Esophagus squamous epithelium (tissue), 5 donors: ENCODE data around the gene MOB3A. TPM values are rescaled to one million over a fixed set of nuclear protein-coding genes. Genes with fewer than 3 reads are reported as not detected.
"Not testable (repeated sequence)": the region's sequence is repeated elsewhere in the genome, so short reads cannot be mapped to it uniquely, and the experiment has no call there.

Source experiments
- DNase-seq: peaks from one replicate; lab custom pipeline; 2025; lab: John Stamatoyannopoulos, UW
- H3K27ac ChIP-seq, 4 donors: fragments of 200-600 bp; sonication (generic); one replicate each; pipeline ENCODE4 v1.5.1; 2016 to 2019; ENCODE audit warnings: mild to moderate bottlenecking in 1 of 4
- H3K27me3 ChIP-seq, 4 donors: fragments of 200-600 bp; sonication (generic); 1 replicate in 3 of 4; 2 replicates in 1 of 4; pipeline versions ENCODE4 v1.5.1 to v1.6.0; 2017 to 2021; ENCODE audit warnings: antibody characterized with exemption in 1 of 4
- H3K36me3 ChIP-seq, 3 donors: fragments of 200-600 bp; sonication (generic); one replicate each; pipeline ENCODE4 v1.5.1; 2016 to 2019
- H3K4me1 ChIP-seq, 3 donors: fragments of 200-600 bp; sonication (generic); one replicate each; pipeline ENCODE4 v1.5.1; 2017 to 2019
- H3K4me3 ChIP-seq, 4 donors: fragments of 200-600 bp; sonication (generic); 1 replicate in 3 of 4; 2 replicates in 1 of 4; pipeline ENCODE4 v1.5.1; 2016 to 2019; ENCODE audit warnings: mild to moderate bottlenecking in 2 of 4, moderate library complexity in 1 of 4
- H3K9me3 ChIP-seq, 3 donors: fragments of 200-600 bp; sonication (generic); one replicate each; pipeline ENCODE4 v1.5.1; 2016 to 2019
- CTCF ChIP-seq, 6 experiments: fragments of 450-650 bp in 4 of 6; fragments of 200-600 bp in 2 of 6; sonication (generic) in 2 of 6; IDR thresholded peaks; one replicate each; pipeline ENCODE4 v1.5.1; 2016 to 2019; ENCODE audit warnings: antibody characterized with exemption in 6 of 6, mild to moderate bottlenecking in 4 of 6, moderate library complexity in 4 of 6
- POLR2A ChIP-seq, 4 donors: fragments of 450-650 bp; IDR thresholded peaks; one replicate each; pipeline ENCODE4 v1.6.1; 2017; ENCODE audit warnings: antibody characterized with exemption in 4 of 4, mild to moderate bottlenecking in 4 of 4, moderate library complexity in 3 of 4
- WGBS, 2 donors: methylation state at CpG; one replicate each; pipeline ENCODE4 v1.1.5; 2018; 5-methylcytosine and 5-hydroxymethylcytosine counted together
- intact Hi-C: fragments of 100-400 bp; cut with DNase I; formaldehyde crosslinking; loops from one replicate; pipeline ENCODE4 v1.15.0; 2022
- total RNA-seq, 4 donors: library from RNA; depleted of rRNA; stranded (reverse); fragments of >200 nt; gene quantifications; one replicate each; pipeline ENCODE4 v1.1.0, GENCODE V29; 2016
- donor health status: DM: yes; HTN: yes; CAD: no.

MOB3A gene
- total RNA-seq, 4 donors from 2014 or later, result 22.9 to 26.9 (median 23.6) TPM

GRCh38 chr19:2097886-2098327 lies 1.8 kb upstream of the MOB3A start:
- no peak for DNase-seq
- H3K27ac ChIP-seq, result peak overlapping the region in 1 of 4 donors; percentile 86
- H3K36me3 ChIP-seq, result peaks cover 16 to 41% (median 26%) of the 10 kb centered on the region in 3 donors
- H3K4me1 ChIP-seq, result peaks cover 27 to 44% (median 34%) of the 10 kb centered on the region in 3 donors
- H3K4me3 ChIP-seq, result peak overlapping the region in 1 of 4 donors; percentile 88
- 53 to 80% methylated on average over 7 of the region's 23 CpGs for whole genome bisulfite sequencing, 2 donors
- H3K27me3 ChIP-seq, result no peaks in the 10 kb centered on the region
- TF ChIP-seq POLR2A (IDR thresholded peaks at IDR 0.05), result no peak
- TF ChIP-seq CTCF (IDR thresholded peaks at IDR 0.05), result no peak
- H3K9me3 ChIP-seq, result no peaks in the 10 kb centered on the region
- intact Hi-C loops, result no loop called here

- Histone ChIP-seq H3K4me3 (peak overlapping the region; percentile 30 to 91 (median 66)), H3K36me3 (peaks cover 16 to 36% (median 26%) of the 10 kb centered on the region in 3 donors), H3K27me3 (no peaks in the 10 kb centered on the region), H3K9me3 (no peaks in the 10 kb centered on the region), H3K4me1 (peaks cover 32 to 49% (median 39%) of the 10 kb centered on the region in 3 donors), H3K27ac (peak overlapping the region; percentile 75 to 98 (median 82))
- intact Hi-C loops, result no loop called here
- no CpG with 5 or more reads among the region's 30 CpGs for WGBS, 2 donors
- TF ChIP-seq CTCF (IDR thresholded peaks at IDR 0.05) (no peak), POLR2A (IDR thresholded peaks at IDR 0.05) (no peak)
- no peak for DNase-seq
These were observed 1.2 kb upstream of the MOB3A start for GRCh38 chr19:2097203-2097885.

- peaks cover 36 to 56% (median 46%) of the 10 kb centered on the region in 3 donors for H3K4me1 ChIP-seq
- intact Hi-C loops, result no loop called here
These were observed 515 bp upstream of the MOB3A start, which contains the start of gene IZUMO4 for GRCh38 chr19:2096480-2097202. IZUMO4 (plus strand) TSS chr19:2096915; CDS start chr19:2096946, 31 bp downstream.

GRCh38 chr19:2091926-2092525 lies 4.1 kb downstream of the MOB3A start:
- Histone ChIP-seq H3K4me1 (peaks cover 72 to 90% (median 85%) of the 10 kb centered on the region in 3 donors), H3K27ac (peak overlapping the region; percentile 96 to 99 (median 98))
- H3K27me3 ChIP-seq, intact Hi-C loops, H3K36me3 ChIP-seq, H3K4me3 ChIP-seq, H3K9me3 ChIP-seq, DNase-seq: not testable (repeated sequence)
- WGBS, 2 donors, result 72 to 87% methylated on average over 9 to 12 of the region's 13 CpGs

More at GRCh38 chr19:2096480-2097202, 515 bp upstream of the MOB3A start, which contains the start of gene IZUMO4:
- no CpG with 5 or more reads among the region's 70 CpGs for WGBS, 2 donors
- Histone ChIP-seq H3K4me3 (peak within 1 kb of the TSS; percentile 68 to 91 (median 83)), H3K9me3 (no peaks in the 10 kb centered on the region), H3K27ac (peak within 1 kb of the TSS; percentile 96 to 99 (median 98)), H3K36me3 (peaks cover 12 to 29% (median 23%) of the 10 kb centered on the region in 3 donors), H3K27me3 (no peaks in the 10 kb centered on the region)
- peak; percentile 88 for DNase-seq
- TF ChIP-seq CTCF (IDR thresholded peaks at IDR 0.05) (peak; percentile 13 to 49 (median 30)), POLR2A (IDR thresholded peaks at IDR 0.05) (peak in 1 of 4 donors; percentile 44)

GRCh38 chr19:2089727-2090053 lies 6.4 kb downstream of the MOB3A start:
- Histone ChIP-seq H3K4me3 (peak overlapping the region in 2 of 4 donors; percentile 15 to 31), H3K27me3 (no peaks in the 10 kb centered on the region), H3K27ac (peak overlapping the region; percentile 82 to 99 (median 92)), H3K36me3 (peaks cover 0 to 5% (median 4%) of the 10 kb centered on the region in 3 donors), H3K9me3 (no peaks in the 10 kb centered on the region), H3K4me1 (peaks cover 77 to 100% (median 92%) of the 10 kb centered on the region in 3 donors)
- intact Hi-C loops, result no loop called here
- no peak for DNase-seq
- 7% methylated on average over 2 of the region's 2 CpGs; no CpG with 5 or more reads in 1 of the 2 donors for WGBS, 2 donors
- no peak for TF ChIP-seq CTCF (IDR thresholded peaks at IDR 0.05)
- TF ChIP-seq POLR2A (IDR thresholded peaks at IDR 0.05), result no peak
